T-helper 1 cell treated with Interleukin-12 subunit alpha and Interleukin-12 subunit beta and Interleukin-4 antibody, amounts not matched to agents 30 μg/mL and 1 μg/mL, for 36 hours (primary cell): ENCODE results near the gene LRFN3.
"Not testable (repeated sequence)": the region's sequence is repeated elsewhere in the genome, so short reads cannot be mapped to it uniquely, and the experiment has no call there.

Experiments used
- H3K27ac Mint-ChIP-seq: one replicate; pipeline ENCODE4 v1.8.0; 2021; ENCODE audit warnings: mild to moderate bottlenecking, mixed read lengths
- H3K27me3 Mint-ChIP-seq: one replicate; pipeline ENCODE4 v1.8.0; 2021; ENCODE audit warnings: low read depth, mixed read lengths
- H3K36me3 Mint-ChIP-seq: one replicate; pipeline ENCODE4 v1.8.0; 2021; ENCODE audit warnings: low read depth, mixed read lengths
- H3K4me1 Mint-ChIP-seq: one replicate; pipeline ENCODE4 v1.8.0; 2021; ENCODE audit warnings: low read depth, mixed read lengths
- H3K4me3 Mint-ChIP-seq: one replicate; pipeline ENCODE4 v1.8.0; 2021; ENCODE audit warnings: mild to moderate bottlenecking, moderate library complexity, mixed read lengths
- H3K9me3 Mint-ChIP-seq: one replicate; pipeline ENCODE4 v1.8.0; 2021; ENCODE audit warnings: mixed read lengths

Gene LRFN3

DNA sequence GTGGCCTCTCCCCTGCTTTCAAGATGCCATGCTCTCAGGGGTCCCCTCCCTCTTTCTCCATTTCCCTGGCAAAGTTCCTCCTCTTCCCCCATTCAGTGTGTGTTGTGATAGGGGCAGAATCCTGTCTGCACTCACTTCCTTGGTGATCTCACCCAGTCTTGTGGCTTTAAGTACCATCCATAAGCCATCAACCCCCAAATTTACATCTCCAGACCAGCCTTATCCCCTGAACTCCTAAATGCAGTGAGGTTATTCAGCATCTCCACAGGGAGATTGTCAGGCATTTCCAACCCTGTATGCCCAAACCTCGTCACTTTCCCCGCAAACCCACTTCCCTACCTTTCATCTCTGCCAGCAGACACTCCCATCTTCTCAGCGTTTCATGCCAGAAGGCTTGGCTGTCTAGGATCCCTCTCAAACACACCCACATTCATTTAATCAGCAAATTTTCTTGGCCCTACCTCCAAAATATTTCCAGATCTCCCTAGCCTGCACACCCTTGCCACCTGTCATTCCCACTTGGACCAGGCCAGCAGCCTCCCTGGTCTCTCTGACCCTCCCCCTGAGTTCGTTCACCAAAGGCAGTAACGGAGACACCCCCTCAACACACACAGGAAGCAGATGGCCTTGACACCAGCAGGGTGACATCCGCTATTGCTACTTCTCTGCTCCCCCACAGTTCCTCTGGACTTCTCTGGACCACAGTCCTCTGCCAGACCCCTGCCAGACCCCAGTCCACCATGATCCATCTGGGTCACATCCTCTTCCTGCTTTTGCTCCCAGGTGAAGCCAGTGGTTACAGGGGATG lies 34.1 kb upstream of the LRFN3 start, which contains the start of gene HCST:
Gene HCST, plus strand, starts transcription at position 676 of the 808 bp plus-strand sequence. Its CDS starts 65 bp downstream, at position 741.
- Mint-ChIP-seq H3K9me3 (no peaks in the 10 kb centered on the region), H3K4me1 (peaks cover 44% of the 10 kb centered on the region), H3K27ac (peak within 1 kb of the TSS; percentile 96)

DNA sequence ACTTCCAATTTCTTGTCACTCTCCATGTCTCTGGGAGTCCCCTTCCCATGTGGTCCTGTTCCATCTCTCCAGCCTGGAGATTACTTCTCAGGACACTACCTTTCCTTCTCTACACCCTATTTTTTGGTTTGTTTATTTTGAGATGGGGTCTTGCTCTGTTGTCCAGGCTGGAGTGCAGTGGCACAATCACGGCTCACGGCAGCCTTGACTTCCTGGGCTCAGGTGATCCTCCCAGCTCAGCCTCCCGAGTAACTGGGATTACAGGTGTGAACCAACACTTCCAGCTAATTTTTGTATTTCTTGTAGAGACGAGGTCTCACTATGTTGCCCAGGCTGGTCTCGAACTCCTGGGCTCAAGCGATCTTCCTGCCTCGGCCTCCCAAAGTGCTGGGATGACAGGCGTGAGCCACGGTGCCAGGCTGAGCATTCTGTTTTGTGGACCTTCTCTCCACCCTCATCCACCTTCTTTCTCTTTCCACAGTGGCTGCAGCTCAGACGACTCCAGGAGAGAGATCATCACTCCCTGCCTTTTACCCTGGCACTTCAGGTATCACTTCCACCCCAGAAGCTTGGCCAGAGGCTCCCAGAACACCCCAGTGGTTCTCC lies 33.2 kb upstream of the LRFN3 start:
- Mint-ChIP-seq H3K4me3 (peak overlapping the region; percentile 98), H3K27me3 (no peaks in the 10 kb centered on the region), H3K36me3 (peaks cover 12% of the 10 kb centered on the region), H3K27ac (peak overlapping the region; percentile 96), H3K4me1 (peaks cover 40% of the 10 kb centered on the region), H3K9me3 (no peaks in the 10 kb centered on the region)

More for the DNA sequence above, 34.1 kb upstream of the LRFN3 start, which contains the start of gene HCST:
- H3K27me3 Mint-ChIP-seq = no peaks in the 10 kb centered on the region
- peaks cover 17% of the 10 kb centered on the region for H3K36me3 Mint-ChIP-seq
- peak within 1 kb of the TSS; percentile 98 for H3K4me3 Mint-ChIP-seq

DNA sequence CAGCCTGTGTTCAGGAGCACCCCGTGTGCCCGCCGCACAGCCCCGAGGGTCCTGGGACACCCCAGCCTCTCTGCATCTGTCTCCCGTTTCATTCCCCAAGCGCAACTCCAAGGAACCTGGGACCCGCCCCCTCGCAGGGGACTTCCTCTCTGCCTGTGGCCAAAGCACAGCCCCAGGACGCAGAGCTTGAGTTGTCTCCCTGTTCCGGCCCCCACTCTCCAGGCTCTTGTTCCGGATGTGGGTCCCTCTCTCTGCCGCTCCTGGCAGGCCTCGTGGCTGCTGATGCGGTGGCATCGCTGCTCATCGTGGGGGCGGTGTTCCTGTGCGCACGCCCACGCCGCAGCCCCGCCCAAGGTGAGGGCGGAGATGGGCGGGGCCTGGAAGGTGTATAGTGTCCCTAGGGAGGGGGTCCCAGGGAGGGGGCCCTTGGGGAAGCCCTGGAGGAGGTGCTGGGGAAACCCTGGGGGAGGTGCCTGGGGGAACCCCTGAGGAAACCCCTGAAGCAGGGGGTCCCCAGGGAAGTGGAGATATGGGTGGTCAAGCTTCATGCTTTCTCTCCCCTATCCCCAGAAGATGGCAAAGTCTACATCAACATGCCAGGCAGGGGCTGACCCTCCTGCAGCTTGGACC lies 32.5 kb upstream of the LRFN3 start:
- Mint-ChIP-seq H3K36me3 (peaks cover 8% of the 10 kb centered on the region), H3K27me3 (no peaks in the 10 kb centered on the region), H3K9me3 (no peaks in the 10 kb centered on the region), H3K27ac (peak overlapping the region; percentile 96), H3K4me1 (peaks cover 40% of the 10 kb centered on the region), H3K4me3 (peak overlapping the region; percentile 98)

DNA sequence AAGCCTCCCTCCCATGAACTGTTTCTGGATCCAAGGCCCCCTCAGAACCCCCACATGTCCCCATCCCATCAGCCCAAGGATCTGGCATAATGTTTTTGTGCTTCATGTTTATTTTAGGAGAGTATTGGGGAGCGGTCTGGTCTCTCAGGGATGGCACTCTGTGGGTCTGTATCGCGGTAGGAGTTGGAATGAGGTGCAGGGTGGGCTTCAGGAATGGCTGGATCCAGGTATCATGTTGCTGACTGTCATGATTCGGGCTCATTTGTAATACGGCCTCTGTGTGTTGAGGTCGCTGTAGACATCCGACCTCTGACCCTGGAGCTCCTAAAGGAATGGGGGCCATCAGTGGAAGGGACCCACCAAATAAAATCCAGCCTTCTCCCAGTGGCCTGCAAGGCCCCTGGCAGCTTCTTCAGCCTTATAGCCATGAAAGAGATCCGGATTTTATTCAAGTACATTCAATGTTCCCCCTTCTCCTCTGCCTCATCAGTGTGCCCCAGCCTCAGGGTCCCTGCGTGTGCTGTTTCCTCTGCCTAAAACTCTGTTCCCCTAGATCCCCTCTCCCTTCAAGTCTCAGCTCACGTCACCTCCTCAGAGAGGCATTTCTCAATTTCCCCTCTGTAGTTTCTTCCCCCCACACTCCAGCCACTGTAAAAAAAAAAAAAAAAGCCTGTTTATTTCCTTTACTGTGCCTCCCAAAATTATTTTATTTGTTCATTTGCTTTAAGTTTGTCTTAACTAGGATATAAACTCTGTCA lies 31.7 kb upstream of the LRFN3 start:
- peak overlapping the region; percentile 22 for H3K4me3 Mint-ChIP-seq
- no peaks in the 10 kb centered on the region for H3K9me3 Mint-ChIP-seq
- peaks cover 44% of the 10 kb centered on the region for H3K4me1 Mint-ChIP-seq
- H3K36me3 Mint-ChIP-seq = peaks cover 6% of the 10 kb centered on the region
- no peaks in the 10 kb centered on the region for H3K27me3 Mint-ChIP-seq
- peak overlapping the region; percentile 71 for H3K27ac Mint-ChIP-seq

DNA sequence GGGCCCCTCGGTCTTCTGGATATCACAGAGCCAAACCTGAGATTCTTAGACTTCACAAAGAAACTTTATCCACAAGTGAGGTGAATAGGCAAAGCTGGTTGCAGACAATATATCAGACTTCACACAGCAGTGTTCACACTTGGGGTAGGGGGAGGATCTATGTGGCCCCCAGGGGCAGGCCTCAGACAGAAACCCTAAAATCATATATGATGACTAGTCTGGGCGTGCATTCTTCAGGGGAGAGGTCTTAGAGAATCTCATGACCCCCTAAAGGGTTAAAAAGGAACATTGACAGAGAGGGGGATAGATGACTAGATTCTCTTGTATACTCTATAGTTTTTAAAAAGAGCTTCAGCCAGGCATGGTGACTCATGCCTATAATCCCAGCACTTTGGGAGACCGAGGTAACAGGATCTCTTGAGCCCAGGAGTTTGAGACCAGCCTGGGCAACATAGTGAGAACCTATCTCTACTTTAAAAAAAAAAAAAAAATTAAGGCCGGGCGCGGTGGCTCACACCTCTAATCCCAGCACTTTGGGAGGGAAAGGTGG lies 30.9 kb upstream of the LRFN3 start:
- H3K9me3 Mint-ChIP-seq = no peaks in the 10 kb centered on the region
- peaks cover 6% of the 10 kb centered on the region for H3K36me3 Mint-ChIP-seq
- H3K4me1 Mint-ChIP-seq = peaks cover 45% of the 10 kb centered on the region
- H3K27ac Mint-ChIP-seq = peak overlapping the region; percentile 71
- H3K4me3 Mint-ChIP-seq = no peak overlapping the region
- H3K27me3 Mint-ChIP-seq = no peaks in the 10 kb centered on the region

DNA sequence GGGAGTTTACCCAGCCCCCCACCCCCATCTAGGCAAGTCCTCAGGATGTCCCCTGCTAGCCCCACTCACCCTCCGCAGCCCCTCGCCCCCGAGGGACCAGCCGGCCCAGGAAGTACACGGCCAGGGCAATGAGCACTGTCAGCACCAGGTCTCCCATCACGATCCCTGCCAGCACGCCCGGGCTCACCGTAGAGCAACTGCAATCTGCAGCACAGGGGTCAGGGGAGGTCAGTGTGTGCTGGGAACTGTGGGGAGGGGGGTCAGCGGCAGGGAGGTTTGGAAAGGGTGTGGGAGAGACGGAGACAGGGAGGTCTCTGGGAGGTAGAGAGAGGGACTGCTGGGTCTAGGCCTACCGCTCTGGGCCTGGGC lies 28.8 kb upstream of the LRFN3 start:
- H3K4me1 Mint-ChIP-seq = peaks cover 34% of the 10 kb centered on the region
- H3K9me3 Mint-ChIP-seq = no peaks in the 10 kb centered on the region
- H3K27ac Mint-ChIP-seq = no peak overlapping the region
- no peaks in the 10 kb centered on the region for H3K27me3 Mint-ChIP-seq
- H3K36me3 Mint-ChIP-seq = peaks cover 6% of the 10 kb centered on the region
- H3K4me3 Mint-ChIP-seq = no peak overlapping the region

DNA sequence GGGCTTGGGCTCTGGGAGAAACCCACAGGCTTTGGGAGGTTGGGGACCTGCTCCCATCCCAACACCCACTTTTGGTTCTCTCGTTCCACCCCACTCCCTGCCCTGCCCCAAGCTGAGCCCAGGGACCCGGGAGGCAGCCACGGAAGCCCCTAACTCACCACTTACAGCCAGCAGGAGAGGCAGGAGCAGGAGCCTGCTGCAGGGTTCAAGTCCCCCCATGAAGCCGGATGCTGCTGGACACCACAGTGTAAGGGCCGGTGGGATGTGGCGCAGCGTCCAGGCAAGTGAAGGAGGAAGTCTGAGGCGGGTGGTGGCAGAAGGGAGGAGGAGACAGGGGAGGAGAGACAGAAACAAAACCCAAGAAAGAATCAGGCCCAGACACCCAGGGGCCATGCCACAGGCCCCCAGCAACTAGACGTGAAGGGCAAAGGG lies 28.1 kb upstream of the LRFN3 start, which contains the start of gene TYROBP:
Gene TYROBP, minus strand, starts transcription at position 286 of the 432 bp plus-strand sequence. Its CDS starts 67 bp downstream, at position 219.
- Mint-ChIP-seq H3K9me3 (no peaks in the 10 kb centered on the region), H3K27ac (peak within 1 kb of the TSS; percentile 71), H3K27me3 (no peaks in the 10 kb centered on the region), H3K36me3 (peaks cover 6% of the 10 kb centered on the region), H3K4me3 (no peak within 1 kb of the TSS), H3K4me1 (peaks cover 29% of the 10 kb centered on the region)

DNA sequence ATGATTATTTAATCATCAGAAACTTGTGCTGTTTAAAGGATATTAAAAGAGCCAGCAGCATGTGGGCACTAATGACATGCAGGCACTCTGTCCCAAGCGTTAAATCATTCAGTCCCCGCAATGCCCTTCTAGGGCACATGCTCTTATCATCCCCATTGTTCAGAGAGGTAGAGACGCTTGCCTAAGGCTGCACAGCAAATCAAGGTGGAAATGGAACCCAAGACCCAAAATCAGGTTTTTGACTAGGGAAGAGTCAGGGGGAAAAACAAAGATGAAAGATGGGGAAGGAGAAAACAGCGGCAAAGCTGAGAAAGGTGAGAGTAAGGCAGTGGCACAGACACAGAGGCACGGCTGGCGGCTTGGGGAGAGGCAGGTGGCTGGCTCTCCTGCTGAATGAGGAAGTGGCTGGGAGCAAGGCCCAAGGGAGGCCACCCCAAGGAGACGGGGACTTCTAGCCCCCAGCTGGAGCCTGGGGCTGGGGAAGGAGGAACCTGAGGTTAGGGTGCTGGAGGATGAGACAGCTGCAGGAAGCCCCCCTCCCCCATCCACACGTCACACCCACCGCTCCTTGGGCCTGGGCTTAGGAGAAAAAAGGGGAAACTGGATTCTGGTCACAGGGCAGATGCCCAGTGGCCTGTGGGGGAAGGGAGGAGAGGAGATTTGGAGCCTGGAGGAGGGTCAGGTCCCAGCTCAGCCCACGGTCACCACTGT lies 27.0 kb upstream of the LRFN3 start:
- H3K4me3 Mint-ChIP-seq = no peak overlapping the region
- H3K9me3 Mint-ChIP-seq = no peaks in the 10 kb centered on the region
- H3K27me3 Mint-ChIP-seq = no peaks in the 10 kb centered on the region
- no peaks in the 10 kb centered on the region for H3K36me3 Mint-ChIP-seq
- peak overlapping the region; percentile 71 for H3K27ac Mint-ChIP-seq
- peaks cover 20% of the 10 kb centered on the region for H3K4me1 Mint-ChIP-seq

DNA sequence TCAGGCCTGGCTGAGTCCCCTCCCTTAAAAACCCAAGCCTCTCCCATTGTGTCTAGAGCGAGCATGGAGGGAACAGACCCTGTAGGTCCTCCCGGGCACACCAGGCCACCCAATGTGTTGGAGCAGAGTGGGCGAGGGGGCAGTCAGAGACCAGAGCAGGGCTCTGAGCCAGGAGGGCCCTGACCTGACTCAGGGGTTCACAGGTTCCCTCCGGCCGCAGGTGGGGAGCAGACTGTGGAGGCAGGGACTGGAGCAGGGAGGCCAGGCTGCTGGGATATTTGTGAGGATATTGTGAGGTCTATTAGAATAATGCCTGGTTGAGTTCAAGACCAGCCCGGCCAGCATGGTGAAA lies 26.5 kb upstream of the LRFN3 start:
- H3K4me1 Mint-ChIP-seq = peaks cover 15% of the 10 kb centered on the region

DNA sequence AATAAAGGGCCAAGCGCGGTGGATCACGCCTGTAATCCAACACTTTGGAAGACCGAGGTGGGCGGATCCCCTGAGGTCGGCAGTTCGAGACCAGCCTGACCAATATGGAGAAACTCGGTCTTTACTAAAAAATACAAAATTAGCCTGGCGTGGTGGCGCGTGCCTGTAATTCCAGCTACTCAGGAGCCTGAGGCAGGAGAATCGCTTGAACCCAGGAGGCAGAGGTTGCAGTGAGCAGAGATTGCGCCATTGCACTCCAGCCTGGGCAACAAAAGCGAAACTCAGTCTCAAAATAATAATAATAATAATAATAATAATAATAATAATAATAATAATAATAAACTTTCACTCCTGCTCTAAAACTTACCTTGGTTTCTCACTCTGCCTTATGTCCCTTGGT lies 25.8 kb upstream of the LRFN3 start:
- not testable (repeated sequence) for H3K4me3 Mint-ChIP-seq, H3K27me3 Mint-ChIP-seq, H3K9me3 Mint-ChIP-seq, H3K27ac Mint-ChIP-seq, H3K36me3 Mint-ChIP-seq
- H3K4me1 Mint-ChIP-seq = peaks cover 11% of the 10 kb centered on the region

More for the DNA sequence above, 26.5 kb upstream of the LRFN3 start:
- H3K27me3 Mint-ChIP-seq = no peaks in the 10 kb centered on the region
- H3K9me3 Mint-ChIP-seq = no peaks in the 10 kb centered on the region
- no peak overlapping the region for H3K4me3 Mint-ChIP-seq
- H3K27ac Mint-ChIP-seq = peak overlapping the region; percentile 71
- H3K36me3 Mint-ChIP-seq = no peaks in the 10 kb centered on the region

DNA sequence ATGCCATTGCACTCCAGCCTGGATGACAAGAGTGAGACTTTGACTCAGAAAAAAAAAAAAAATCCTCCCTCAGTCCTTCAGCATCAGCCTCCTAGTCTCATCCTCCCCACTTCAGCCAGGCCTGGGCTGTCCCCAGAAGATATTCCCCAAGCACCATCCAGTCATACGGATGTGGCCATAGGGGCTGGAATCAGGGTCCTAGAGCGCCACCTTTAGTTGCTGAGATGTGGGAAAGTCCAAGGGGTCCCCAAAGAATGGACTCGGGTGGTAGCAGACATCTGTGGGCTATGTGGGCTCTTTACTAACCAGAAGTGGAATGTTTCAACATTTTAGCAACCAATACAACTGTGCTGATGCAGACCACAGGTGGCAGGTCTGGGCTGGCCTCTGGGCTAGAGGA lies 25.0 kb upstream of the LRFN3 start:
- Mint-ChIP-seq H3K9me3 (no peaks in the 10 kb centered on the region), H3K36me3 (no peaks in the 10 kb centered on the region), H3K4me3 (no peak overlapping the region), H3K27me3 (peaks cover 3% of the 10 kb centered on the region), H3K4me1 (peaks cover 11% of the 10 kb centered on the region), H3K27ac (no peak overlapping the region)

DNA sequence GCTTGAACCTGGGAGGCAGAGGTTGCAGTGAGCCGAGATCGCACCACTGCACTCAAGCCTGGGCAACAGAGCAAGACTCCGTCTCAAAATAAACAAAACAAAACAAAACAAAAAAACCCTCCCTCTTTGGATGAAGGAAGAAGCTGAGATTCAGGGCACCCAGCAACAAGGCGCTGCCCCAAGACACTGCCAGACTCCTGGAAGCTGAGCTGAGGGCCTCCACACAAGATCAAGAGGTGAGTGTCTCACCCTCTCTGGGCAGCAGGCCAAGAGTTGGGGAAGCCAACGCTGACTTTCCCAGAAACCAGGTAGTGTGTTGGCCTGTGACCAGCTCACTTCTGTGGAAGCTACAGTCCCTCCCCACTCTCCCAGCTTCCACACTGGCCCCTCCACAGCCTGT lies 24.4 kb upstream of the LRFN3 start:
- Mint-ChIP-seq H3K4me1 (peaks cover 11% of the 10 kb centered on the region), H3K27me3 (peaks cover 3% of the 10 kb centered on the region), H3K36me3 (no peaks in the 10 kb centered on the region), H3K9me3 (no peaks in the 10 kb centered on the region), H3K27ac (no peak overlapping the region), H3K4me3 (no peak overlapping the region)

DNA sequence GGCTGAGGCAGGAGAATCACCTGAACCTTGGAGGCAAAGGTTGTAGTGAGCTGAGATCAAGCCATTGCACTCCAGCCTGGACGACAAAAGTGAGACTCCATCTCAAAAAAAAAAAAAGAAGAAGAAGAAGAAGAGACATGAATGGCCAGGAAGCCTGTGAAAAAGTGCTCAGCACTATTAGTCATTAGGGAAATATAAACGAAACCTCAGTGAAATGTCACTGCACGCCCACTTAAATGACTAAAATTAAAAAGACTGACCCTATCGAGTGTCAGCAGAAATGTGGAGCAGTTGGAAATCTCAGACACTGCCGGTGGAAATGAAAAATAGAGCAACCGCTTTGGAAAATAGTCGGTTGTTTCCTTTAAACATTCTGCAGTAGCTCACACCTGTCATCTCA lies 22.6 kb upstream of the LRFN3 start:
- H3K27ac Mint-ChIP-seq = no peak overlapping the region
- no peak overlapping the region for H3K4me3 Mint-ChIP-seq
- H3K36me3 Mint-ChIP-seq = no peaks in the 10 kb centered on the region
- peaks cover 3% of the 10 kb centered on the region for H3K27me3 Mint-ChIP-seq
- H3K4me1 Mint-ChIP-seq = peaks cover 11% of the 10 kb centered on the region
- no peaks in the 10 kb centered on the region for H3K9me3 Mint-ChIP-seq
